ENCODE results near the gene PDLIM7. TPM values are rescaled to one million over a fixed set of nuclear protein-coding genes. Genes with fewer than 3 reads are reported as not detected.

Gene PDLIM7
- total RNA-seq, 1 donor from 2014 or later: 54.4 TPM

DNA sequence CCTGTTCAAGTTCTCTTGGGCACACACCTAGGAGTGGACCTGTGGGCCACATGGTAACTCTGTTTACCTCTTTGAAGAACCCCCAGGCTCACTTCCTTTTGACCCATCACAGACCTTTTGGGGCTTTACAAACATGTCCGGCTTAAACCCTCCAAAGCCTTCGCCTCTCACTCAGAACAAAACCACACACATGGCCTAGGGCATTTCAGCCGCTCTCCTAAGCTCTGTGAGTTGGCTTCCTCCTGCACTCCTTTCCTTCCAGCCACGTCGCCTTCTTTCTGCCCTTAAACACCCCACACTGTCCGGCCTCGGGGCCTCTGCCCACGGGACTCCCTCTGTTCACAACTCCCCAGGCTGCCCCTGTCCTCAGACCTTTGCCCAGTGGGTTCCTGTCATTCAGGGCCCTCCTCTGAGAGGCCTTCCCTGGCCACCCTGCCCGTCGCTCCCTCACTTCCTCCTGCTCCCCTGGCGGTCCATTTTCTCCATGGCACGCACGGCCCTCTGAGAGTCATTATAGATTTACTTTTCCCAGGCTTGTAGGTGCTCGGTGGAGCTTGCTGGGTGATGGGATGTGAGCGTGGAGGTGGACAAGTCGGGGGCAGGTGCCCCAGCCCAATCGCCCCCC, 10.3 kb upstream of the PDLIM7 start:
- DNase-seq: no peak
- Histone ChIP-seq H3K9me3 (replicated peaks) (no peaks in the 10 kb centered on the region), H3K27me3 (ENCODE audit: low read depth) (no peaks in the 10 kb centered on the region), H3K36me3 (peaks cover 21% of the 10 kb centered on the region), H3K4me3 (peak overlapping the region; percentile 54), H3K4me1 (peaks cover 11% of the 10 kb centered on the region), H3K27ac (replicated peaks) (no peak overlapping the region)
- intact Hi-C loops (cut with micrococcal nuclease): no loop called here
- TF ChIP-seq, protein P1, sequence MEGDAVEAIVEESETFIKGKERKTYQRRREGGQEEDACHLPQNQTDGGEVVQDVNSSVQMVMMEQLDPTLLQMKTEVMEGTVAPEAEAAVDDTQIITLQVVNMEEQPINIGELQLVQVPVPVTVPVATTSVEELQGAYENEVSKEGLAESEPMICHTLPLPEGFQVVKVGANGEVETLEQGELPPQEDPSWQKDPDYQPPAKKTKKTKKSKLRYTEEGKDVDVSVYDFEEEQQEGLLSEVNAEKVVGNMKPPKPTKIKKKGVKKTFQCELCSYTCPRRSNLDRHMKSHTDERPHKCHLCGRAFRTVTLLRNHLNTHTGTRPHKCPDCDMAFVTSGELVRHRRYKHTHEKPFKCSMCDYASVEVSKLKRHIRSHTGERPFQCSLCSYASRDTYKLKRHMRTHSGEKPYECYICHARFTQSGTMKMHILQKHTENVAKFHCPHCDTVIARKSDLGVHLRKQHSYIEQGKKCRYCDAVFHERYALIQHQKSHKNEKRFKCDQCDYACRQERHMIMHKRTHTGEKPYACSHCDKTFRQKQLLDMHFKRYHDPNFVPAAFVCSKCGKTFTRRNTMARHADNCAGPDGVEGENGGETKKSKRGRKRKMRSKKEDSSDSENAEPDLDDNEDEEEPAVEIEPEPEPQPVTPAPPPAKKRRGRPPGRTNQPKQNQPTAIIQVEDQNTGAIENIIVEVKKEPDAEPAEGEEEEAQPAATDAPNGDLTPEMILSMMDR (IDR thresholded peaks at IDR 0.05; ENCODE audit: borderline replicate concordance): no peak

DNA sequence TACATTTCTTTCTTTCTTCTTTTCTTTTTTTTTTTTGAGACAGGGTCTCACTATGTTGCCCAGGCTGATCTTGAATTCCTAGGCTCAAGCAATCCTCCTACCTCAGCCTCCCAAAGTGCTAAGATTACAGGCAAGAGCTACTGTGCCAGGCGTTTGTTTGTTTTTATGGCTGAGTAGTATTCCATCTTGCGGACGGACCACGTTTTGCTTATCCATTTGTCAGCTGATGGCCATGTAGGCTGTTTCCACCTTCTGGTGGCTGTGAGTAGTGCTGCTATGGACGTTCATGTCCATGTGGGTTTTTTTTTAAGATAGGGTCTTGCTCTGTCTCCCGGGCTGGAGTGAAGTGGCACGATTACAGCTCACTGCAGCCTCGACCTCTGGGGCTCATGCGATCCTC, 9.8 kb upstream of the PDLIM7 start:
- Histone ChIP-seq H3K27me3 (ENCODE audit: low read depth) (no peaks in the 10 kb centered on the region), H3K4me1 (peaks cover 11% of the 10 kb centered on the region), H3K4me3 (no peak overlapping the region), H3K27ac (replicated peaks) (no peak overlapping the region), H3K36me3 (peaks cover 16% of the 10 kb centered on the region), H3K9me3 (replicated peaks) (no peaks in the 10 kb centered on the region)
- intact Hi-C loops (cut with micrococcal nuclease): no loop called here
- DNase-seq: no peak
- TF ChIP-seq, protein P1 (IDR thresholded peaks at IDR 0.05; ENCODE audit: borderline replicate concordance): no peak

DNA sequence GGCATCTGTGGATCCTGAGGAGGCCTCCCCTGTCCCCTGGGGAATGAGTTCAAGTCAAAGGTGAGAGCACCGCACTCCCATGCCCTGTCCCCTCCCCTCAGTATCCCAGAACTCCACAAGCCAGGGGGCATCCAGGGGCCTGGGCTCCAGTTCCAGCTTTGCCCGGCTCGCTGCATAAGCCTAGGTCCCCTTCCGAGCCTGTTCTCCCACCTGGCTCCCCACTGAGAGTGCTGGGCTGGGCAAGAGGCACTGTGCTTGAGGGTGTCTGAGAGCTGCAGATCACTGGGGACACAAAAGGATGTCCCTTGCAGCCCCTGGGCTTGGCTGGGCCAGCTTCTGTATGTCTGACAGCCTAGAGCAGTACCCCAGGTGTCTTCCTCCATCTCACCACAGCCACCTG, 7.7 kb upstream of the PDLIM7 start:
- no peak overlapping the region for H3K4me3 ChIP-seq
- TF ChIP-seq, protein P1 (IDR thresholded peaks at IDR 0.05; ENCODE audit: borderline replicate concordance): no peak
- no peak for DNase-seq
- intact Hi-C loops (cut with micrococcal nuclease): no loop called here
- H3K4me1 ChIP-seq: peaks cover 25% of the 10 kb centered on the region
- no peaks in the 10 kb centered on the region for H3K27me3 ChIP-seq (ENCODE audit: low read depth)
- H3K36me3 ChIP-seq: no peaks in the 10 kb centered on the region
- no peak overlapping the region for H3K27ac ChIP-seq (replicated peaks)
- no peaks in the 10 kb centered on the region for H3K9me3 ChIP-seq (replicated peaks)

DNA sequence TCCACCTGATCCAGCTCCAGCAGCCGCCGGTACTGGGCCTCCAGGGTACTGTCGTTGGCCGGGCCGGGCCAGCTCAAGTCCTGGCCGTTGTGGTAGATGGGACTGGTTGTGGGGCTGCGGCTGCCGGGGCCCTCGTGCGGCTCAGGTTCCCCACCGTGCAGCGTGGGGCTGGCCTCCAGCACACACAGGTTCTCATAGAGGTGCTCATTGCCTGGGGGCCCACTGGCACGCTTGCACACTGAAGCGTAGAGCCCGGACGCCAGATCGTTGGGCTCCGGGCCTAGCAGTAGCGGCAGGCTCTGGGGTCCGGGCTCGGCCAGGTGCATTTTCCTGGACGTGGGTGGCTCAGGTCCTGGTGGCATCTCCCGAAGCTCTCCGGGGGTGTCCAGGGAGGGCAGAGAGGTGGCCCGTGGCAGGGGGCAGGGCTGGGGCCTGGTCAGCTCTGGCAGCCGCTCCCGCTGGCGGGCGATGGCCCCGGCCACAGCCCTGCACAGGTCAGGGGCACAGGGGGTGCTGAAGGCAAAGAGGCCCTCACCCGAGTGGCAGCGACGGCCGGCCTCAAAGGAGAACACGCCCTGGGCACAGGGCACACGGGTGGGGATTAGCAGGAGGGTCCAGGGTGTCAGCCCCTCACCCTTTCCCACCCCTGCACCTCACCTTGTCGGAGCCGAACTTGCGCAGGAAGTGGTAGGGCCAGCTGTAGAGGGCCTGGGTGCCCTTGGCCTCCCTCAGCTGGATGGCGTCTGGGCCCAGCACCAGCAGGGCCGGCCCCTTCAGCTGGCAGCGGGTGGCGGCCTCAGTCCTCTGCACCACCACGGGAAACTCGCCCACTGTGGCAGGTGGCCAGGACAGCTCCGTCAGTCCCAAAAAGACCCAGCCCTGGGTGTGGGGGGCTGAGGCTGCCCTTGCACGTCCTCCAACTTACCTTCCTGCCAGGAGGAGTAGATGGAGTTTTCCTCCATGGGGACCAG, 7.0 kb upstream of the PDLIM7 start:
- Histone ChIP-seq H3K9me3 (replicated peaks) (no peaks in the 10 kb centered on the region), H3K27me3 (ENCODE audit: low read depth) (no peaks in the 10 kb centered on the region), H3K4me1 (peaks cover 23% of the 10 kb centered on the region), H3K27ac (replicated peaks) (no peak overlapping the region), H3K36me3 (no peaks in the 10 kb centered on the region), H3K4me3 (no peak overlapping the region)
- DNase-seq: no peak
- intact Hi-C loops (cut with micrococcal nuclease): loop anchor here (5.0 kb wide), 1 partner anchor 112 kb away; no protein-coding TSS in a partner anchor
- TF ChIP-seq, protein P1 (IDR thresholded peaks at IDR 0.05; ENCODE audit: borderline replicate concordance): no peak

DNA sequence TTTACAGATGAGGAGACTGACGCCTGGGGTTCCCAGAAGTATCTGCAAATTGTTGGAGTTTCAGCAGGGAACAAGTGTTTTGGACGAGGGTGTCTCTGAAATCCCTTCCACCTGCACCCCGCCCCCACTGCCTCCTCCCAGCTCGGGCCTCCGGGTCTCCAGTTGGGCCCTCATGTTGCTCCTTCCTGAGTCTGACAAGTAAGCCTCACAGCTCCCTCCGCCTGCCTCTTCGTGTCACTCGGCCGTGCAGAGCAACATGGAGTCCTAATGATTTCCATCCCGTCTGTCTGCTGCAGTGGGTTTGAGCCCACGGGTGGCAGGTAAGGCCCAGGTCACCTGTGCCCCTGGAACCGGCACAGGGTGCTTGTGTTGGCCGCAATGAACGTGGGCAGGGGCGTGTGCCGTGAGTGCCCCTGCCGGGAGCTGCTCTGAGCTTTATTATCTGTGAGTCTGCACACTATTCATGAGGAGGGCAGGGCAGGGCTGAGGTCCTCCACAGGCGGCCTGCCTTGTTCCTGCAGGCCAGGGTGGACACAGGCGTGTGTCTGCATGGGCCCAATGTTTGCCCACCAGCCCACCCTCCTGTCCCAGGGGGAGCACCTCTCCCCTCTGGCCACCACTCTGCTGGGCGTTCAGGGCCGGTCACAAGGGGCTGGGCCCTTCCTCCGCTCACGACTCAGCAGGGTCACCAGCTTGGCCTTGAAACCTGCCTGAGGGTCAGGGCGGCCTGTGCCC, 6.1 kb upstream of the PDLIM7 start:
- no peaks in the 10 kb centered on the region for H3K27me3 ChIP-seq (ENCODE audit: low read depth)
- no peaks in the 10 kb centered on the region for H3K36me3 ChIP-seq
- no peak overlapping the region for H3K4me3 ChIP-seq
- TF ChIP-seq, protein P1 (IDR thresholded peaks at IDR 0.05; ENCODE audit: borderline replicate concordance): no peak
- DNase-seq: no peak
- H3K4me1 ChIP-seq: peaks cover 25% of the 10 kb centered on the region
- no peaks in the 10 kb centered on the region for H3K9me3 ChIP-seq (replicated peaks)
- H3K27ac ChIP-seq (replicated peaks): no peak overlapping the region
- intact Hi-C loops (cut with micrococcal nuclease): loop anchor here (5.0 kb wide), 1 partner anchor 111 kb away; no protein-coding TSS in a partner anchor

All from left ventricle myocardium inferior (tissue), 1 donor.